ENCODE data around the gene SLC45A2. TPM values are rescaled to one million over a fixed set of nuclear protein-coding genes. Genes with fewer than 3 reads are reported as not detected.

SLC45A2 gene
- total and polyA plus RNA-seq, 11 donors: 0.30 TPM; not detected in 10

- TF ChIP-seq, protein P1, sequence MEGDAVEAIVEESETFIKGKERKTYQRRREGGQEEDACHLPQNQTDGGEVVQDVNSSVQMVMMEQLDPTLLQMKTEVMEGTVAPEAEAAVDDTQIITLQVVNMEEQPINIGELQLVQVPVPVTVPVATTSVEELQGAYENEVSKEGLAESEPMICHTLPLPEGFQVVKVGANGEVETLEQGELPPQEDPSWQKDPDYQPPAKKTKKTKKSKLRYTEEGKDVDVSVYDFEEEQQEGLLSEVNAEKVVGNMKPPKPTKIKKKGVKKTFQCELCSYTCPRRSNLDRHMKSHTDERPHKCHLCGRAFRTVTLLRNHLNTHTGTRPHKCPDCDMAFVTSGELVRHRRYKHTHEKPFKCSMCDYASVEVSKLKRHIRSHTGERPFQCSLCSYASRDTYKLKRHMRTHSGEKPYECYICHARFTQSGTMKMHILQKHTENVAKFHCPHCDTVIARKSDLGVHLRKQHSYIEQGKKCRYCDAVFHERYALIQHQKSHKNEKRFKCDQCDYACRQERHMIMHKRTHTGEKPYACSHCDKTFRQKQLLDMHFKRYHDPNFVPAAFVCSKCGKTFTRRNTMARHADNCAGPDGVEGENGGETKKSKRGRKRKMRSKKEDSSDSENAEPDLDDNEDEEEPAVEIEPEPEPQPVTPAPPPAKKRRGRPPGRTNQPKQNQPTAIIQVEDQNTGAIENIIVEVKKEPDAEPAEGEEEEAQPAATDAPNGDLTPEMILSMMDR (IDR thresholded peaks at IDR 0.05): no peak
- TF ChIP-seq POLR2A (IDR thresholded peaks at IDR 0.05): no peak
- 74 to 80% (median 77%) methylated on average over 5 of the region's 5 CpGs for WGBS, 4 donors
- no peak overlapping the region for H3K4me3 ChIP-seq
- no peaks in the 10 kb centered on the region for H3K9me3 ChIP-seq
- DNase-seq (no peak), ATAC-seq (no peak)
- intact Hi-C loops (cut with DNase I): loop anchor here in 9 of 10 donors (5.0 to 10.0 kb wide), 4 partner anchors 456 to 496 kb away; no protein-coding TSS in a partner anchor
- H3K4me1 ChIP-seq: peaks cover 0 to 7% (median under 1%) of the 10 kb centered on the region in 12 donors
- no peaks in the 10 kb centered on the region for H3K36me3 ChIP-seq
- no peak overlapping the region for H3K27ac ChIP-seq
- peaks cover 0 to 14% (median 0%) of the 10 kb centered on the region in 9 donors for H3K27me3 ChIP-seq
Measured at GRCh38 chr5:33931136-33931535, 53.4 kb downstream of the SLC45A2 start.

DNA sequence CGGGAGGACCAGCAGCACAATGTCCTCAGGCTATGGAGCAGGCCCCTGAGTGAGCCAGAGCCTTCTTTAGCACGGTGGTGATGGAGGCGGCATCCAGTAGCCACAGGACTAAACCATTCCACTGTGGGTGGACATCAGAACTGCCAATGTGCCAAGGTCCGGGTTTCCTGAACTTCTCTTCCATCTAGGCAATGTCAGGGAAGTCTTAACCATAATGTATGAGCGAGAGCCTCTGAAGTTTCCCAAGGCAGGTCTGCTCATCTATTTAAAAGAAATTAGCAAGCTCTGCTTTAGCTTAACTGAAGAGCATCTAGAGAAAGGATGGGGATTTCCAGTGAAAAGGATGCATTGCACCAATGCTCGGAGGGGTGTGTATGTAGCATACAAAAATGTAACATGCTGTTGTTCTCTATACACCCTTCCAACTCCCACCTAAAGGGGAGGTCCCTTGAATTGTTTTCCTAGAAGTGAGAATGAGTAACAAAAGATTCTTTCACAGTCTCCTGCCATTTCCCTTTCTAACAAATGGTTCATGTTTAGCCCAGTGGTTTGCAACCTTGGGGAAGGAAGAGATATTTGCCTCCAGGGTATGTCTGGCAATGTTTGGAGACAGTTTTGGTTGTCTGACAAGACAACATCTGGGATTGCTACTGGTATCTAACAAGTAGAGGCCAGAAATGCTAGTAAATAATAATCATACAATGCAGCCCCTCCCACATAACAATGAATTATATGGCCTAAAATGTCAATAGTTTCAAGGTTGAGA, 54.4 kb downstream of the SLC45A2 start:
- peaks cover 0 to 9% (median 0%) of the 10 kb centered on the region in 9 donors for H3K27me3 ChIP-seq
- H3K4me3 ChIP-seq: no peak overlapping the region
- H3K27ac ChIP-seq: no peak overlapping the region
- TF ChIP-seq, protein P1 (IDR thresholded peaks at IDR 0.05): no peak
- TF ChIP-seq POLR2A (IDR thresholded peaks at IDR 0.05): no peak
- WGBS, 4 donors: 75 to 87% (median 83%) methylated on average over 6 of the region's 6 CpGs
- H3K4me1 ChIP-seq: no peaks in the 10 kb centered on the region
- no peaks in the 10 kb centered on the region for H3K9me3 ChIP-seq
- H3K36me3 ChIP-seq: no peaks in the 10 kb centered on the region
- intact Hi-C loops (cut with DNase I): loop anchor here in 9 of 10 donors (5.0 to 10.0 kb wide), 4 partner anchors 455 to 495 kb away; no protein-coding TSS in a partner anchor
- DNase-seq: no peak
- no peak for ATAC-seq

DNA sequence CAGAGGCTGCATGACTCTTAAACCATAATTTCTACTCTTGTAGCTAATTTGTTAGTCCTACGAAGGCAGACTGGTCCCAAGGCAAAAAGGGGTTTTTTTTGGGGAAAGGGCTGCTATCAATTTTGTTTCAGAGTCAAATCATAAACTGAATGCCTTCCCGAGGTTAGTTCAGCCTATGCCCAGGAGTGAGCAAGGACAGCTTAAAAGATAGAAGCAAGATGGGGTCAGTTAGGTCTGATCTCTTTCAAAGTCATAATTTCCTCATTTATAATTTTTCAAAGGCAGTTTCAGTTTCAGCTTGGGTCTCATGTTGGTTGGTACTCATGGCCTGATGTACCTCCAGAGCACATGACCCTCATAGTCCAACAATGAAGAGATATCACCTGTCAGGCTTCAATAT, 56.2 kb downstream of the SLC45A2 start:
- Histone ChIP-seq H3K4me1 (no peaks in the 10 kb centered on the region), H3K36me3 (no peaks in the 10 kb centered on the region), H3K9me3 (no peaks in the 10 kb centered on the region), H3K4me3 (no peak overlapping the region), H3K27ac (no peak overlapping the region), H3K27me3 (peaks cover 0 to 9% (median 0%) of the 10 kb centered on the region in 9 donors)
- ATAC-seq (no peak), DNase-seq (no peak)
- 65 to 88% (median 77%) methylated on average over 2 of the region's 2 CpGs for WGBS, 4 donors
- intact Hi-C loops (cut with DNase I): no loop called here
- TF ChIP-seq, protein P1 (IDR thresholded peaks at IDR 0.05): no peak
- TF ChIP-seq POLR2A (IDR thresholded peaks at IDR 0.05): no peak

DNA sequence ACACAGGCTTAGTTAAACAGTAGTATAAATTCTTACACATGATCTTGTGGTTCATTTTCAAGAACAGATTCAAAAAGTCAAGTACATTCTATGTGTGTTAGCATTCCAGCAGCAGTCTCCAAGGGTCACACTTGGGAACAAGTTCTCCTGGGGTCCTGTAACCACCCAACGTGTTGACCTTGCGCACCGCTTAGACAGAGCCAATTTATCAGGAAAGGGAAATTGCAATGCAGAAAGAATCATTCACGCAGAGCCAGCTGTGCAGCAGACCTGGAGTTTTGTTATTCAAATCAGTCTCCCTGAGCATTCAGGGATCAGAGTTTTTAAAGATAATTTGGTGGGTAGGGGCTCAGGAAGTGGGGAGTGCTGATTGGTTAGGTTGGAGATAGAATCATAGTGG, 56.8 kb downstream of the SLC45A2 start:
- no peak for TF ChIP-seq POLR2A (IDR thresholded peaks at IDR 0.05)
- TF ChIP-seq, protein P1 (IDR thresholded peaks at IDR 0.05): no peak
- intact Hi-C loops (cut with DNase I): no loop called here
- 45 to 58% (median 54%) methylated on average over 4 of the region's 4 CpGs for WGBS, 4 donors
- Histone ChIP-seq H3K27ac (no peak overlapping the region), H3K4me1 (no peaks in the 10 kb centered on the region), H3K36me3 (no peaks in the 10 kb centered on the region), H3K27me3 (peaks cover 0 to 9% (median 0%) of the 10 kb centered on the region in 9 donors), H3K4me3 (no peak overlapping the region), H3K9me3 (no peaks in the 10 kb centered on the region)
- ATAC-seq (no peak), DNase-seq (no peak)
